Liver (tissue), 3 donors: ENCODE data around the gene LAMP5.

ENCODE experiments used
- EGR1 ChIP-seq, 2 donors: IDR thresholded peaks; 2 replicates each; pipeline ENCODE4 v1.6.1; 2016 to 2018; ENCODE audit warnings: antibody characterized with exemption in 2 of 2, low read depth in 2 of 2
- MAX ChIP-seq: IDR thresholded peaks from 2 replicates; pipeline ENCODE4 v1.6.1; 2016; ENCODE audit warnings: antibody characterized with exemption
- REST ChIP-seq: IDR thresholded peaks from 2 replicates; pipeline ENCODE4 v1.6.1; 2016; ENCODE audit warnings: antibody characterized with exemption, mild to moderate bottlenecking
- SP1 ChIP-seq: IDR thresholded peaks from 2 replicates; pipeline ENCODE4 v1.6.1; 2018; ENCODE audit warnings: antibody characterized with exemption, mild to moderate bottlenecking
- TAF1 ChIP-seq: conservative IDR thresholded peaks from 2 replicates; pipeline ENCODE4 v1.6.1; 2016; ENCODE audit warnings: antibody characterized with exemption, mild to moderate bottlenecking
- TF ChIP-seq, protein P1 (sequence below): IDR thresholded peaks from 2 replicates; pipeline ENCODE4 v1.6.1; 2016; ENCODE audit warnings: antibody characterized with exemption
- TF ChIP-seq, protein P2 (sequence below): fragments of 150-350 bp; IDR thresholded peaks from 2 replicates; pipeline ENCODE4 v1.5.1; 2017; ENCODE audit warnings: improper control_type of control experiment, low read depth, low read length; ENCODE audit not compliant: missing input control
- TF ChIP-seq, protein P3 (sequence below): IDR thresholded peaks from 2 replicates; pipeline ENCODE4 v1.6.1; 2016; ENCODE audit warnings: antibody characterized with exemption
- donor health status: healthy.
- donor health status: healthy.

DNA sequence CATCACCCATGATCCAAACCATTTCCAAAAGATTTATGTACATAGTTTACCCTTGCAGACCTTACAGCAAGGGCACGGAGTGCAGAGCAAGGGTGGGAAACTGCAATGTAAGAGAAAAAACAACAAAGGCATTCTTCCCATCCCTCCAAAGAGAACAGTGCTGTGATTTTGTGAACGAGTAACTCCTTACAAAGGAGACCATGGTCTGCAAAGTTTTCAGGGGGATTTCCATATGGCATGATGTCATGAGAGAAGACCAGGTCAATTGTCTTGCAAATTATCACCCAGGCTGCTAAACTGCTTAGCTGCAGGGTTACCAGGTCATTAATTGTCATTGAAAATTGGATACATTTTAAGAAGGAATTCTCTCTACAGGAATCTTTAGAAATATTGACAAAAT lies 58.3 kb downstream of the LAMP5 start:
- TF ChIP-seq, protein P1, sequence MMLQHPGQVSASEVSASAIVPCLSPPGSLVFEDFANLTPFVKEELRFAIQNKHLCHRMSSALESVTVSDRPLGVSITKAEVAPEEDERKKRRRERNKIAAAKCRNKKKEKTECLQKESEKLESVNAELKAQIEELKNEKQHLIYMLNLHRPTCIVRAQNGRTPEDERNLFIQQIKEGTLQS, result no peak
- TF ChIP-seq, protein P2, sequence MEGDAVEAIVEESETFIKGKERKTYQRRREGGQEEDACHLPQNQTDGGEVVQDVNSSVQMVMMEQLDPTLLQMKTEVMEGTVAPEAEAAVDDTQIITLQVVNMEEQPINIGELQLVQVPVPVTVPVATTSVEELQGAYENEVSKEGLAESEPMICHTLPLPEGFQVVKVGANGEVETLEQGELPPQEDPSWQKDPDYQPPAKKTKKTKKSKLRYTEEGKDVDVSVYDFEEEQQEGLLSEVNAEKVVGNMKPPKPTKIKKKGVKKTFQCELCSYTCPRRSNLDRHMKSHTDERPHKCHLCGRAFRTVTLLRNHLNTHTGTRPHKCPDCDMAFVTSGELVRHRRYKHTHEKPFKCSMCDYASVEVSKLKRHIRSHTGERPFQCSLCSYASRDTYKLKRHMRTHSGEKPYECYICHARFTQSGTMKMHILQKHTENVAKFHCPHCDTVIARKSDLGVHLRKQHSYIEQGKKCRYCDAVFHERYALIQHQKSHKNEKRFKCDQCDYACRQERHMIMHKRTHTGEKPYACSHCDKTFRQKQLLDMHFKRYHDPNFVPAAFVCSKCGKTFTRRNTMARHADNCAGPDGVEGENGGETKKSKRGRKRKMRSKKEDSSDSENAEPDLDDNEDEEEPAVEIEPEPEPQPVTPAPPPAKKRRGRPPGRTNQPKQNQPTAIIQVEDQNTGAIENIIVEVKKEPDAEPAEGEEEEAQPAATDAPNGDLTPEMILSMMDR, result no peak
- TF ChIP-seq REST (no peak), SP1 (no peak), MAX (no peak), TAF1 (no peak), EGR1 (IDR thresholded peaks at IDR 0.05; ENCODE audit: low read depth in 2 of 2) (no peak)
- TF ChIP-seq, protein P3, sequence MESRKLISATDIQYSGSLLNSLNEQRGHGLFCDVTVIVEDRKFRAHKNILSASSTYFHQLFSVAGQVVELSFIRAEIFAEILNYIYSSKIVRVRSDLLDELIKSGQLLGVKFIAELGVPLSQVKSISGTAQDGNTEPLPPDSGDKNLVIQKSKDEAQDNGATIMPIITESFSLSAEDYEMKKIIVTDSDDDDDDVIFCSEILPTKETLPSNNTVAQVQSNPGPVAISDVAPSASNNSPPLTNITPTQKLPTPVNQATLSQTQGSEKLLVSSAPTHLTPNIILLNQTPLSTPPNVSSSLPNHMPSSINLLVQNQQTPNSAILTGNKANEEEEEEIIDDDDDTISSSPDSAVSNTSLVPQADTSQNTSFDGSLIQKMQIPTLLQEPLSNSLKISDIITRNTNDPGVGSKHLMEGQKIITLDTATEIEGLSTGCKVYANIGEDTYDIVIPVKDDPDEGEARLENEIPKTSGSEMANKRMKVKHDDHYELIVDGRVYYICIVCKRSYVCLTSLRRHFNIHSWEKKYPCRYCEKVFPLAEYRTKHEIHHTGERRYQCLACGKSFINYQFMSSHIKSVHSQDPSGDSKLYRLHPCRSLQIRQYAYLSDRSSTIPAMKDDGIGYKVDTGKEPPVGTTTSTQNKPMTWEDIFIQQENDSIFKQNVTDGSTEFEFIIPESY, result no peak
